ENCODE data around the gene POLR1C.
"Not testable (repeated sequence)": the region's sequence is repeated elsewhere in the genome, so short reads cannot be mapped to it uniquely, and the experiment has no call there.

POLR1C gene, protein sequence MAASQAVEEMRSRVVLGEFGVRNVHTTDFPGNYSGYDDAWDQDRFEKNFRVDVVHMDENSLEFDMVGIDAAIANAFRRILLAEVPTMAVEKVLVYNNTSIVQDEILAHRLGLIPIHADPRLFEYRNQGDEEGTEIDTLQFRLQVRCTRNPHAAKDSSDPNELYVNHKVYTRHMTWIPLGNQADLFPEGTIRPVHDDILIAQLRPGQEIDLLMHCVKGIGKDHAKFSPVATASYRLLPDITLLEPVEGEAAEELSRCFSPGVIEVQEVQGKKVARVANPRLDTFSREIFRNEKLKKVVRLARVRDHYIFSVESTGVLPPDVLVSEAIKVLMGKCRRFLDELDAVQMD

DNA sequence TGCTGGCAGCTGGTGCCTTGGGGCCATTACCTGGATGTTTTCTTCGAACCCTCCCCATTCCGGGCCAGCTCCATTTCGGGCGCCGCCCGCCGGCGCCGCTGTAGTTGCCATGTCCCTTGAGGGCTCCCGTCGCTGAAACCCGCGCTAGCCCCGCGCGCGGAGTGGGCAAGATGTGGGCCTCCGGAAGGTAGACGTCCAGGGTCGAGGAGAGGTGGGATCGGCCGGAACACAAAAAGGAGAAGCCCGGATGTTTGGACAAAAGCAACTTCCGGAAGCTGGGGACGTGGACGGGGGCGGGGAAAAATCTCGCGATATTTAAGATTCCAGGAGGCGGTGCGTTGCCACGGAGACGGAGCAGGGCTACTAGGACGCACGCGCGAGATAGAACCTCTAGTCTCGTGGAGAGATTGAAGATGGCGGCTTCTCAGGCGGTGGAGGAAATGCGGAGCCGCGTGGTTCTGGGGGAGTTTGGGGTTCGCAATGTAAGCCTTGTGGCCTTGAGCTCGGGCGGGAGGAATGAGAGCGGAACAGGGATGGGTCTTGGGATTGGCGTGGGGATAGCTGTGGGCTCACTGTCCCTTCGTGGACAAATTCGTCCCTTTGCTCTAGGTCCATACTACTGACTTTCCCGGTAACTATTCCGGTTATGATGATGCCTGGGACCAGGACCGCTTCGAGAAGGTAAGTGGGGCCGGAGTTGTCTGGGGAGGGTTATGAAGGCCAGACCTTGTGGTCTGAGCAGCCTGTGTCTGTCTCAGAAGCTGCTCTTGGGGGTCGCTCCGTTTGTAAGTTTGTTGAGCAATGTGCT, at the start of gene POLR1C, which contains the start of gene YIPF3:
Gene POLR1C (plus strand): TSS at position 393 of the 808 bp plus-strand sequence. CDS start 21 bp downstream, at position 414.
Gene YIPF3 (minus strand): TSS at position 230 of the 808 bp plus-strand sequence. CDS start 119 bp downstream, at position 111.
- intact Hi-C loops (cut with DNase I), result no loop called here

DNA sequence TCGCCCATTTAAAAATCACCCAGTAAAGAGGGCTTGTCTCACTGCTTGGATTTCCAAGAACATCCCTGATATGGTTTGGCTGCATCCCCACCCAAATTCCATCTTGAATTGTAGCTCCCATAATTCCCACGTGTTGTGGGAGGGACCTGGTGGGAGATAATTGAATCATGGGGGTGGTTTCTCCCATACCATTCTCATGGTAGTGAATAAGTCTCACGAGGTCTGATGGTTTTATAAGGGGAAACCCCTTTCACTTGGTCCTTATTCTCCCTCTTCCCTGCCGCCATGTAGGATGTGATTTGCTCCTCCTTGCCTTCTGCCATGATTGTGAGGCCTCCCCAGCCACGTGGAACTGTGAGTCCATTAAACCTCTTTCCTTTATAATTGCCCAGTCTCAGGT, 49.6 kb upstream of the POLR1C start:
- DNase-seq; intact Hi-C loops (cut with DNase I): not testable (repeated sequence)

More for the DNA sequence above, at the start of gene POLR1C, which contains the start of gene YIPF3:
- peak; percentile 96 to 100 (median 98) for DNase-seq

DNA sequence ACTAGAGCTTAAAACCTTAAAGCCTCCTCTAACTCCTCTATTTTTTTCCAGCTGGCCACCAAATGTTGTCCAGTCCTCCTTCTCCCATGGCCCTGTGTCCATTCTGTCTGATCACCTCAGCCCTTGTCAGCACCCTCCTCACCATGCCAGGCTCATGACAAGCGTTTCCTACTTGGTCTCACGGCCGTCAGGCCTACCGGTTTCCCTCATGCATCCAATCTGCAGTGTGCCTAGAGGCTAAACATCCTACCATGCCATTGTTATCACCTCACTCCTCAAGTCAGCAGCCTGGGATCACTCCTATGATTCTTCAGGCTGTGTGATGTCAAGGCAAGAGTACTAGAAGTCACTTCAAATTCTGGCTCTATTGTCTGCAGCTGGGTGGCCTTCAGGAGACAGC, 49.1 kb upstream of the POLR1C start:
- intact Hi-C loops (cut with DNase I), result no loop called here
- no peak for DNase-seq

DNA sequence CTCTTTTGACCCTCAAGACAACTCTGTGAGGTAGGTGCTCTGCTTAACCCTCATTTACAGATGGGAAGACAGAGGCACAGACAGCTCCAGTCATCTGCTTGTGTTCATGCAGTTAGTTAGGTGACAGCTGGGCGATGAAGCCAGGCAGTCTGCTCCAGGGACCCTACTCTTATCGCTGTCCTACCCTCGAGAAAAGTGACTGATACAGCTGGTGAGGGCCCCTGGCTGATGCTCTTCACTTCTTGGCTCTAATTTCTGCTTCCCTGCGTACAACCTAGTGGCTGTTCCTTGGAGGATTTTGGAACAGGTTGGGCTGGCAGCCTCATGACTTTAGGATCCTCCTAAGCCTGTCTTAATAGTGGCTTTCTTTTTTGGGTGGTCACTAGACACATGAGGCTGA, 48.6 kb upstream of the POLR1C start:
- intact Hi-C loops (cut with DNase I), result no loop called here
- no peak for DNase-seq

DNA sequence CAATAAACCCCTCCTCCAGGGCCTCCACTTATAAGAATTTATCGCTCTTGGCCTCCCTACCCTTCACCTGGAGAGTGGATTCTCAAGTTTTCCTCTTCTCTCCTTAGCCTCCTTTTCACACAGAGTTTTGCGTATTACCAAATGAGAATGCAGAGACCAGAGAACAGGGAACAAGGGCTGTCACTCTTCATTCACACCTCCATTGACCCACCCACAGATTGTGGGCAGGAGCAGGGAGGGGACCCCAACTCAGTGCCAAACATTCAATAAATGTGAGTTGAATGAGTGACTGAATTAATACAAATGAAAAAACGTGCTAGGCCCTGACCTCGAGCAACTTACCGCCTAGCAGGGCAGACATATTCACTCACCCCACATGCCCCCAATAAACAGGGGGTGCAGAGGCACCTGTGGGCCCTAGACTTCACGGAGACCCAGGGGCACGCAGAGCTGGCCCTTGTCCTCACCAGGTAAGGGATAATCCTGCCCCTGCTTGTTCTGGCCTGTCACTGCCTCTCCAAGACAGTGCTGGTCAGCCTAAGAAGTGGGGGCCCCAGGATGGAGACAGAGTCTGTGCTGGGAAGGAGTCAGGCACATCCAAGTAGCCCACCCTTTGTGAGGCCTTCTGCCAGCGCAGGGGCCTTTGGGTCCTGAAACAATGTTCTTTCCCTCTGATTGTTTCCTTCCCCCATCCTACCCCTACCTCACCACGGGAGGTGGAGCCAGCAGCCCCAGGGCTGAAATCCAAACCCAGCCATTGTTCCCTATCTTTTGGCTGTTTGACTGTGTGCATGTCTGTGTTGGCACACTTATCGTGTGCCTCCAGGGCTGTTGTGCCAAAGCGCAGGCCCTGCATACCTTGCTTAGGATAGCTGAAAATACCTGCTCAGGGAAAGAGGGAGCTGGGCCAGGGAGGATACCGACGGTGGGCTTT, 47.9 kb upstream of the POLR1C start:
- DNase-seq, result no peak
- intact Hi-C loops (cut with DNase I), result no loop called here

DNA sequence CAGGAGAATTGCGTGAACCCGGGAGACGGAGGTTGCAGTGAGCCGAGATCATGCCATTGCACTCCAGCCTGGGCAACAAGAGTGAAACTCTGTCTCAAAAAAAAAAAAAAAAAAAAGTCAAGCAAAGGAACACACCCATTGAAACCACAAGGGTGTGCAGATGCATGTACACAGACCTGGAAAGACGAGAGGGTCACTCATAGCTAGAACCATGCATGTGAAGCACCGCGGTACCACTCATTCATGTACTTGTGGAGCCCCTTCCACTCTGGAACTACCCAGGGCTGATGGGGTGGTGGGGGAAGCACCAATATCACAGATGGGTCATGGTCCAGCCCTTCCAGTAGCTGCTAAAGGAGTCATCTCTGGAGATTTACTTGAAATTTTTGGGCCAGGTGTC, 46.9 kb upstream of the POLR1C start:
- DNase-seq, result no peak
- intact Hi-C loops (cut with DNase I), result no loop called here

DNA sequence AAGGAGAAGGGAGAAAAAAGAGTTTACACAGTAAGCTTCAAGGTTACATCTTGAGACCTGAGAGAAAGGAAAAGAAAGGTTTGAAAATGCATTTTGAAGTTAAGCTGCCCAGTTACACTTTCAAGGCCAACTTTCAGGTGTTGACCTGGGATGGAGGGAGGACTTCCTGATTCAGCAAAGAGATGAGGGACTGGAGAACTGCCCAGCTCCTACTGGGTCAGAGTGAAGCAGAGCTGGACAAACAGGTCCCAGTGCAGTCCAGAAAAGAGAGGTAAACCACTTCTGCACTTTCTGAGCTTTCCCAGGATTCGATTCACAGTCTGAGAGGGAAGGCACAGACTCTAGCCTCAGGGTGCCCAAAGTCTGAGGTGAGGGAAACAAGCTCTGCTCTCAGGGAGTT, 45.5 kb upstream of the POLR1C start:
- intact Hi-C loops (cut with DNase I), result no loop called here
- DNase-seq, result no peak

DNA sequence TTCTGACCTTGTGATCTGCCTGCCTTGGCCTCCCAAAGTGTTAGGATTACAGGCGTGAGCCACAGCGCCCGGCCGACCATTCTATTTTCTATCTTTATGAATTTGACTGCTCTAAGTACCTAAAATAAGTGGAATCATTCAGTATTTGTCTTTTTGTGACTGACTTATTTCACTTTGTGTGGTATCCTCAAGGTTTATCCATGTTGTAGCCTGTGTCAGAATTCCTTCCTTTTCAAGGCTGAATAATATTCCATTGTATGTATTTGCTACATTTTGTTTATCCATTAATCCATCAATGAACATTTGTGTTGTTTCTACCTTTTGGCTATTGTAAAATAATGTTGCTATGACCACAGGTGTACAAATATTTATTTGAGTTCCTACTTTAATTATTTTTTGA, 44.4 kb upstream of the POLR1C start:
- DNase-seq, result no peak
- intact Hi-C loops (cut with DNase I), result no loop called here

DNA sequence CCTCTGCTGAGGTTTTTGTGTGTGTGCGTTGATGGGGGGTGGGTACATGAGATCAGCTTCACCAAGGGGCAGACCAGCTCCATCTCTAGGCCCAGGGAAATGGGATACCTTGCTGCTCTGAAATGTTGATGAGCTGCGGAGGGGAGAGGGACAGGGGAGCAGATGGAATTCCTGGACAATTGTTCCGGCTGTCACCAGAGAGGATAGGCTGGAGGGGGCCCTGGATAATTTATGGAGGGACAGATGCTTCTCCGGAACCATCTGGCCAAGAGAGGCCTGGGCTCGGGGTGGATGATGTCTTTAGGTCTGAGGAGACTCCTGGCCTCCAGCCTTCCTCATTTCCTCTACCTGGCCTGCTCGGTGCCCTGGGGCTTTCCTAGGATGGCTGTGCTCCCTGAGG, 41.4 kb upstream of the POLR1C start:
- no peak for DNase-seq
- intact Hi-C loops (cut with DNase I), result no loop called here

DNA sequence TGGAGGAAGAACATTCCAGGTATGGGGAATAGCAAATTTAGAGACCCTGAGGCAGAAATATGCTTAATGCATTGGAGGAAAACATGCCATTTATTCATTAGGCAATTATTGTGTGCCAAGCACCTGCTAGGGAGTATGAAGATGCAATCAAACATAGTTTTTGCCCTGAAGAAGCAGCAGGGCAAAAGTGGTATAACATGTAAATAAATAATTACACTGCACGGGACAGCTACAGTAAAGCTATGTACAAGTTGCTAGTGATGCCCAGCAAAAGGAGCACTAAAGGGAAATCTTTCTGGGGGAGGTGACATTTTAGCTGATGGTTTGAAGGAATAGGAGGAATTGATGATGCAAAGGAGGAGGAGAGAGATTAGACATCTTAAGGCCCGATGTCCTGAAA, 40.1 kb upstream of the POLR1C start:
- intact Hi-C loops (cut with DNase I), result no loop called here
- no peak for DNase-seq

DNA sequence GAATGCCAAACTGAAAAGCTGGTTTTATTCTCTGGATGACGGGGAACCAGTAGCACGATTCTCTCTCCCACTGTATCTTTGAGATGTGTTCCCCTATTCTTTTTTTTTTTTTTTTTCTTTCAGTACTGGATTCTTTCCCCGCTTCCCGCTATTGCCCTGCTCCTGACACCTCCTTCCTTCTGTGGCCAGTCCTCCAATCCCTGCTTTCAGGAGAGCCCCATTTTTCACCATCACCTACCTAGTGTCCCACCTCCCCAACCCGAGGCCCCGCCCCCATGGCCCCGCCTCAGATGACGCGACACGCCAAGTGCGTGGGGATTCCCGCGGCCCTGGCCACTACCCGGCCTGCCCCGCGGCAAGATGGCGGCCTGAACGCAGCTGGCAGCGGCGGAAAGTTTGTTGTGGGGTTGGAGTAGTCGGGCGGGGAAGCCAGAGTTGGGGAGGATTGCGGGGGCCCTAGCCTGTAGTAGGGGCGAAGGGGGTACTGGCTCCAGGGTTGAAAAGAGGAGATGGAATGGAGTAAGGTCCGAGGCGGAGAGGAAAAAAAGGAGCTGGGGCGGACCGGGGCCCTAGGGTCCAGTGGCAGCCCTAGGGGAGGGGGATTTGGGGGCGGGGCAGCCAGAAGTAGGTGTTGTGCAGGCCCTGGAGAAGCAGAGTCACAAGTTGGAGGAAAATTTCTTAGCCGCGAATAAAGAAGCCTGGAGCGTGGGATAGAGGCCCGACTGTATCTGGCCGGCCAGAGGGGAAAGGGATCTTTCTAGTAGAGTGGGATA, 39.5 kb upstream of the POLR1C start, which contains the start of gene TJAP1:
Gene TJAP1 (plus strand): TSS at position 336 of the 773 bp plus-strand sequence. CDS start 21,432 bp downstream, outside the sequence.
- intact Hi-C loops (cut with DNase I), result no loop called here
- peak; percentile 88 to 99 (median 96) for DNase-seq

DNA sequence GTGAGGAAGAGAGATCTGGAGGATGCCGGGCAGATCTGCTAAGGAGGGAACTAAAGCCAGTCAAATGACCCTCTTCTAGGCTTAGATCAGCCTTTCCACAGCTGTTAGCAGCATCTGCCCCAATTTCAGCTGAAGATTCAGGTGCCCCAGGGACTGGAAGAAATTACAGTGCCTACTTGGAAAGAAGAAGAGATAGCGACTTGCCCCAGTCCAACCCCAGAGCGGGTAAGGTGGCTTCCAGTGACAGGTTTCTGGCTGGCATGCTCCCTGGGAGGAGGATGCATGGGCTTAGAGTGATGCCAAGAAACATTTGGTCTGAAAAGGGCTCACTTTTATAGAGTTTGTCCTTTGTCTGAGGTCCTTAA, 38.9 kb upstream of the POLR1C start:
- intact Hi-C loops (cut with DNase I), result no loop called here

DNA sequence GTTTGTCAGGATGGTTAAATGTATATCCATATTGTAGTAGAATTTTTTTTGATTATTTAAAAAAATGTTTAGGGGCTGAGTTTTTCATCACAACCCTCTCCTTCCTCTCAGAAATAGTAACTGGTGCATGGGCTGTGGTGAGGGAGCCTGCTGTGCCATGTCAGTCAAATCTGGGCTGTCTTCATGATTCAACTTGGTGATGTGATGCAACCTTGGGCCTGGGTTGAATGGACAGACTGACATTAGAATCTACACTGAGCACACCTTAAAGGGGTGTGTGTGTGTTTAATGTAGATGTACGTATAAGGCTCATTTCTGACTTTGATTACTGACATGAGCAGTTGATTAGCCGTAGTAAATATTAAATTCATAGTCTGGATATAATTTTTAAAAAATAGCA, 35.8 kb upstream of the POLR1C start:
- intact Hi-C loops (cut with DNase I), result no loop called here
- no peak for DNase-seq

More for the DNA sequence above, 38.9 kb upstream of the POLR1C start:
- no peak for DNase-seq

DNA sequence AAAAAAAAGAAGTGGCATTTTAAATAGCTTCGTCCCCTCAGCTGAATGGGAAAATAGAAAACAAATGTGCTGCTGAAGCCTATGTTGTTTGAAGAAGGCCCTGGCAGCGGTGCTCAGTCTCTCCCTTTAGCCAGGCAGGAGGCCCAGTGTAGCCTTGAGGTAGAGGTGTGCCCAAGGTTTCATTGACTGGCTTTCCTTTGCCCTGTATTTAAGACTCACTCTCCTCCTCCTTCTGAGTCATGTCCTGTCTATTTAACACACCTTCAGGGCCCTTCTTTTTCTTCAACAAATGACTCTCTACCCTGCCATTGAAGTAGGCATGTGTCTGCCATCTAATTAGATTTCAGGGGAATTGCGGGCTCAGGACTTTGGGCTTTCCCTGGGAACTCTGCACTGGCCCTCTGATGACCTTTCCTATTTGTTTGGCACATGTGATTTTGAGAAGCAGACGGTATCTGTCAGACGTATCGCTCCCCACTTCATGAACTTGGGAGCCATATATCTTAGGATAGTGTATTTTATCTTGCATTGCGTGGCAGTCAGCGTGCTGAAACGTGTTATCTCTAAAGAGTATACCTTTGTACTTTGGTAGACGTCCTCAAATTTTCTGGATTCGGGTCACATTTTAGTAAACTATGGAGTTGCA, 35.2 kb upstream of the POLR1C start:
- DNase-seq, result no peak
- intact Hi-C loops (cut with DNase I), result no loop called here

DNA sequence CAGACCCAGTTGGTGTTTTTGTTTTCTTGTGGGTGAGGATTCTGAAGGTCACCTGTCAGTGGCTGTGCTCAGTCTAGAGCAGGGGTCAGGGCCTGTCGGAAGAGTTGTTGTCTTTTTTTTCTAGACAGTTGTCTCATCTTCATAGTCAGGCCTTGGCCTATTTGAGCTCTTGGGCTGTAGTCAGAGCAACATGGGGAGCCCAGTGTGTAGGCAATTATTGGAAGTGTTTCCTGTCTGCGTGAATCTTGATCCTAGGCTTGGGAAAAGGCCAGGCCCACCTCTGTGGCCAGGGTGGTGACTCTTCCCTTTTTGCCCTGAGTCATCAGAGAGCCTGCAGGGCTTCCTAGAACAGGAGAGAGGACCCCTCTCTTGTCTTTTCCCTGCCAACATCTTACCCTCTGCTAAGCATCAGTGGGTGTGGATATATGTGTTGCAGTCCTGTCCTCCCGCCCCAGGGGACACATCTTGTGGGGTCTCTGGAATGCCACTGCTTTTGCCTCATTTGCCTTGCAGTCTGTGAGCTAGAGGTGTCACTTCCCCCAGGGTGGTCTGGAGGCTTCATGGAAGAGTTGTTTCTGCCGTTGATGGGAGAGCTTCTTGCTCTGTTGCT, 28.1 kb upstream of the POLR1C start:
- intact Hi-C loops (cut with DNase I), result no loop called here
- DNase-seq, result no peak

DNA sequence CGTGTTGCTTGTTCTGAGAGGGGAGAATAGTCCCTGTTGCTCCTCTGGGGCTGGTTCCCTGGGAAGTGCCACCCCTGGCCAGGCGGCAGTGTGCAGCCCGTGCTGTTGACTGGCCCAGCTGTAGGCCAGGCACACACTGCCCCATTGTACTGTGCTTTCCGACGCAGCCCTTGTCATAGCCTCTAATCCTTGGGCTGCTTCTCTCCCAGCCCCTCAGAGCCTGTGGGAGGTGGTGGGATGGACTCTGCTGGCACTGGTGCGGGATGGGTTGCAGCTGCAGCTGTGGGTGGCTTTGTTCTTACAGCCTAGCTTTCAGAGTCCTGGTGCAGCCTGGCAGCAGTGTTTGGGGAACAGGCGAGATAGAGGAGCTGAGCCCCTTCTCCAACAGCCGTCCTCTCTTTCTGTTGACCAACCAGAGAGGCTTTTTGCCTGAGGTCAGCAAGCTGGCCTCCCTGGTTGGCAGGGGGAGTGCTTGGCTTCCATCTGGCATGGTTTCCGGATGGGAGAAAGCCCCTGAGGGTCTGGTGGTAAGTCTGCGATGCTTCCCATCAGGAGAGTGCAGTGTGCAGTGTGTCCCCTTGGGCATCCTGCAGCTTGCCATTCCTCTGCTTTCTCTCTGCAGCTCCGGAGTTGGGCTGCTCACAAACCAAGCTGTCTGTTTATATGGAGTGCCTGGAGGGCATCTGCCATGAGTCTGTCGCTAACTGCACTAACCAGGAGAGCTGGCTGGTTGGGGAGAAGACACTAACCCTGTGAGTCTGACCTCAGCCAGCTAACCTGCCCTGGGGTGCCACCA, 27.4 kb upstream of the POLR1C start:
- intact Hi-C loops (cut with DNase I), result no loop called here
- DNase-seq, result peak; percentile 82 to 98 (median 95)

DNA sequence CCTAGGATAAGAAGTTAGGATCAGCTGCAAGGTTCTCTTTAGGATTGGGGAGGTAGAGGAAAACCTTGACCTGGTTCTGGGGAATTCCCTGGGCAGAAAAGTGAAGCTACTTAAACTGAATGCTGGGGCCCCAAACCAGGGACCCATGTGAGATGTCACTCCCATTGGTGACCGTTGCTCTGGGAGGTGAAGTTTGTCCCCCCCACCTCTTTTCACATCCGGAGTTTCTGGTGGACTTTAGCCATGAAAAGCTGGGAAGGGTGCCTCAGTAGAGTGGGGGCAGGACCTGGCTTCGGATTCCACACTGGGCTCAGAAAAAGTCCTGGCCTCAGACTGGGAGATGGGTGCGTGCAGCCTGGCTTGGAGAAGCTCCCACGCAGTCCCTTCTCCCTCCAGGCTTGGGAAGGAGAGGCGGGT, 26.4 kb upstream of the POLR1C start:
- DNase-seq, result peak in 5 of 42 donors; percentile 36 to 60 (median 37)

More for the DNA sequence above, 26.4 kb upstream of the POLR1C start:
- intact Hi-C loops (cut with DNase I), result no loop called here

All from head of caudate nucleus (tissue), 42 donors.